HepG2 (cell line): ENCODE measurements around the gene CEBPB. TPM values are rescaled to one million over a fixed set of nuclear protein-coding genes. Genes with fewer than 3 reads are reported as not detected.

Experiments used
- CREB1 ChIP-seq, 2 experiments: fragments of 450-650 bp in 1 of 2; IDR thresholded peaks; 2 replicates each; pipeline ENCODE4 v1.6.1; 2016 to 2017; ENCODE audit warnings: control low read depth in 1 of 2, mild to moderate bottlenecking in 1 of 2, missing compliant biosample characterization in 1 of 2, missing genetic modification characterization in 1 of 2
- DNMT3B ChIP-seq: conservative IDR thresholded peaks from 2 replicates; pipeline ENCODE4 v1.6.1; 2016; ENCODE audit warnings: missing biosample characterization, control low read depth
- EEA1 ChIP-seq: sonication (generic); formaldehyde crosslinking; IDR thresholded peaks from 2 replicates; pipeline ENCODE4 v1.5.1; 2020; ENCODE audit warnings: mild to moderate bottlenecking, missing genetic modification reagents, borderline replicate concordance
- NR1H2 ChIP-seq: sonication (generic); formaldehyde crosslinking; IDR thresholded peaks from 2 replicates; pipeline ENCODE4 v1.8.1; 2022; ENCODE audit warnings: low read depth, missing genetic modification reagents, borderline replicate concordance
- RAD21 ChIP-seq: fragments of 450-650 bp; formaldehyde crosslinking; IDR thresholded peaks from 2 replicates; pipeline ENCODE4 v1.5.0; 2020; ENCODE audit warnings: mild to moderate bottlenecking
- SMAD9 ChIP-seq: sonication (generic); formaldehyde crosslinking; IDR thresholded peaks from 2 replicates; pipeline ENCODE4 v1.5.1; 2020; ENCODE audit warnings: mild to moderate bottlenecking, missing genetic modification reagents
- SOX5 ChIP-seq: IDR thresholded peaks from 2 replicates; pipeline ENCODE4 v1.6.1; 2016; ENCODE audit warnings: borderline replicate concordance
- SP140L ChIP-seq: sonication (generic); formaldehyde crosslinking; IDR thresholded peaks from 2 replicates; pipeline ENCODE4 v1.4.0; 2020; ENCODE audit warnings: missing genetic modification reagents, borderline replicate concordance
- TCF12 ChIP-seq, 2 experiments: fragments of 450-650 bp in 1 of 2; sonication (generic) in 1 of 2; formaldehyde crosslinking in 1 of 2; IDR thresholded peaks; 2 replicates each; pipeline versions ENCODE4 v1.6.1 to v1.8.0; 2017 to 2022; ENCODE audit warnings: antibody characterized with exemption in 1 of 2, mild to moderate bottlenecking in 1 of 2, missing genetic modification reagents in 1 of 2, moderate library complexity in 1 of 2
- ZBTB1 ChIP-seq: sonication (generic); formaldehyde crosslinking; IDR thresholded peaks from 2 replicates; pipeline ENCODE4 v1.4.0; 2020; ENCODE audit warnings: missing genetic modification reagents, borderline replicate concordance
- ZBTB20 ChIP-seq: sonication (generic); formaldehyde crosslinking; IDR thresholded peaks from 2 replicates; pipeline ENCODE4 v1.8.1; 2023; ENCODE audit warnings: missing genetic modification reagents, low read depth, mild to moderate bottlenecking, borderline replicate concordance
- ZC3H4 ChIP-seq: sonication (generic); formaldehyde crosslinking; IDR thresholded peaks from 2 replicates; pipeline ENCODE4 v1.4.0; 2020; ENCODE audit warnings: missing genetic modification reagents, borderline replicate concordance
- ZFYVE20 ChIP-seq: sonication (generic); formaldehyde crosslinking; IDR thresholded peaks from 2 replicates; pipeline ENCODE4 v1.8.0; 2023; ENCODE audit warnings: low read depth, mild to moderate bottlenecking, moderate library complexity, missing genetic modification reagents, borderline replicate concordance
- ZMAT3 ChIP-seq: sonication (generic); formaldehyde crosslinking; conservative IDR thresholded peaks from 2 replicates; pipeline ENCODE4 v1.7.0; 2021; ENCODE audit warnings: missing genetic modification reagents
- ZNF138 ChIP-seq: sonication (generic); formaldehyde crosslinking; IDR thresholded peaks from 2 replicates; pipeline ENCODE4 v1.5.0; 2020; ENCODE audit warnings: mild to moderate bottlenecking, low read depth, missing genetic modification reagents
- ZNF207 ChIP-seq: fragments of 450-650 bp; IDR thresholded peaks from 2 replicates; pipeline ENCODE4 v1.6.1; 2016; ENCODE audit warnings: antibody characterized with exemption, borderline replicate concordance
- ZNF317 ChIP-seq: sonication (generic); formaldehyde crosslinking; IDR thresholded peaks from 2 replicates; pipeline ENCODE4 v1.5.0; 2020; ENCODE audit warnings: mild to moderate bottlenecking, missing genetic modification reagents
- ZNF431 ChIP-seq: sonication (generic); formaldehyde crosslinking; IDR thresholded peaks from 2 replicates; pipeline ENCODE4 v1.9.0; 2022; ENCODE audit warnings: missing genetic modification reagents, low read depth, mild to moderate bottlenecking, borderline replicate concordance
- ZNF709 ChIP-seq: sonication (generic); formaldehyde crosslinking; IDR thresholded peaks from 2 replicates; pipeline ENCODE4 v1.5.0; 2020; ENCODE audit warnings: mild to moderate bottlenecking, missing genetic modification reagents
- ZNF761 ChIP-seq: sonication (generic); formaldehyde crosslinking; conservative IDR thresholded peaks from 2 replicates; pipeline ENCODE4 v1.4.0; 2020; ENCODE audit warnings: mild to moderate bottlenecking, missing genetic modification reagents
- polyA plus RNA-seq, 8 experiments: library from polyadenylated mRNA; depleted of rRNA in 3 of 8; stranded (reverse) in 7 of 8; unstranded in 1 of 8; fragments of >200 nt; fragmentation: Illumina TruSeq in 4 of 8; extraction: Trizol in 4 of 8; gene quantifications; 2 replicates each; pipeline versions ENCODE4 v1.2.1 to v1.2.3, GENCODE V29; 2011 to 2016; ENCODE audit warnings: low read depth in 4 of 8, missing spikeins in 1 of 8, mixed read lengths in 1 of 8; ENCODE audit not compliant: insufficient read depth in 1 of 8
- total RNA-seq, 5 experiments: library from RNA; depleted of rRNA; stranded (reverse); fragments of >200 nt; fragmentation: Illumina TruSeq; extraction: Trizol; gene quantifications; 2 replicates each; pipeline ENCODE4 v1.2.3, GENCODE V29; 2016; ENCODE audit warnings: low read depth in 1 of 5
- TF ChIP-seq, protein P1 (sequence below): sonication (generic); formaldehyde crosslinking; IDR thresholded peaks from 2 replicates; pipeline ENCODE4 v1.5.1; 2020; ENCODE audit warnings: mild to moderate bottlenecking, missing genetic modification reagents, moderate library complexity
- TF ChIP-seq, protein P2 (sequence below): sonication (generic); formaldehyde crosslinking; IDR thresholded peaks from 2 replicates; pipeline ENCODE4 v1.8.1; 2023; ENCODE audit warnings: mild to moderate bottlenecking, missing genetic modification reagents, borderline replicate concordance
- TF ChIP-seq, protein P3 (sequence below): sonication (generic); formaldehyde crosslinking; conservative IDR thresholded peaks from 2 replicates; pipeline ENCODE4 v1.4.0; 2020; ENCODE audit warnings: mild to moderate bottlenecking, missing genetic modification reagents, moderate library complexity

Gene CEBPB
- total and polyA plus RNA-seq, 2 of the 13 experiments (the other 11 are each of a cell fraction or from before 2014, with no cell fraction given): 18.5 to 28.2 TPM

DNA sequence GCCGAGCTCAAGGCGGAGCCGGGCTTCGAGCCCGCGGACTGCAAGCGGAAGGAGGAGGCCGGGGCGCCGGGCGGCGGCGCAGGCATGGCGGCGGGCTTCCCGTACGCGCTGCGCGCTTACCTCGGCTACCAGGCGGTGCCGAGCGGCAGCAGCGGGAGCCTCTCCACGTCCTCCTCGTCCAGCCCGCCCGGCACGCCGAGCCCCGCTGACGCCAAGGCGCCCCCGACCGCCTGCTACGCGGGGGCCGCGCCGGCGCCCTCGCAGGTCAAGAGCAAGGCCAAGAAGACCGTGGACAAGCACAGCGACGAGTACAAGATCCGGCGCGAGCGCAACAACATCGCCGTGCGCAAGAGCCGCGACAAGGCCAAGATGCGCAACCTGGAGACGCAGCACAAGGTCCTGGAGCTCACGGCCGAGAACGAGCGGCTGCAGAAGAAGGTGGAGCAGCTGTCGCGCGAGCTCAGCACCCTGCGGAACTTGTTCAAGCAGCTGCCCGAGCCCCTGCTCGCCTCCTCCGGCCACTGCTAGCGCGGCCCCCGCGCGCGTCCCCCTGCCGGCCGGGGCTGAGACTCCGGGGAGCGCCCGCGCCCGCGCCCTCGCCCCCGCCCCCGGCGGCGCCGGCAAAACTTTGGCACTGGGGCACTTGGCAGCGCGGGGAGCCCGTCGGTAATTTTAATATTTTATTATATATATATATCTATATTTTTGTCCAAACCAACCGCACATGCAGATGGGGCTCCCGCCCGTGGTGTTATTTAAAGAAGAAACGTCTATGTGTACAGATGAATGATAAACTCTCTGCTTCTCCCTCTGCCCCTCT is 1.1 kb downstream of the CEBPB start (continued):
- TF ChIP-seq ZC3H4 (CRISPR knock-in tag) (peak; percentile 90; the same call in 1 of the 2 replicates), RAD21 (CRISPR knock-in tag) (peak; percentile 48), ZNF761 (CRISPR knock-in tag) (no peak), ZMAT3 (CRISPR knock-in tag) (0 out of 2 replicates have a peak, but pooled peaks have one; percentile 71), ZBTB20 (peak; percentile 47; the same call in 1 of the 2 replicates), ZBTB1 (CRISPR knock-in tag) (no peak), CREB1 (IDR thresholded peaks at IDR 0.05) (no peak), CREB1 (CRISPR knock-in tag; IDR thresholded peaks at IDR 0.05) (no peak), DNMT3B (CRISPR knock-in tag) (no peak), TCF12 (IDR thresholded peaks at IDR 0.05) (no peak), TCF12 (CRISPR knock-in tag; IDR thresholded peaks at IDR 0.05) (no peak), ZNF207 (no peak), SOX5 (CRISPR knock-in tag) (no peak), ZNF138 (CRISPR knock-in tag) (peak; percentile 98), ZFYVE20 (no peak; the same call in none of the 2 replicates), EEA1 (CRISPR knock-in tag) (peak; percentile 31; the same call in 1 of the 2 replicates), ZNF317 (CRISPR knock-in tag) (no peak), NR1H2 (peak; percentile 86; the same call in 1 of the 2 replicates), SMAD9 (CRISPR knock-in tag) (no peak), ZNF709 (CRISPR knock-in tag) (no peak; the same call in 1 of the 2 replicates), SP140L (no peak), ZNF431 (no peak; the same call in 1 of the 2 replicates)
- TF ChIP-seq, protein P1, sequence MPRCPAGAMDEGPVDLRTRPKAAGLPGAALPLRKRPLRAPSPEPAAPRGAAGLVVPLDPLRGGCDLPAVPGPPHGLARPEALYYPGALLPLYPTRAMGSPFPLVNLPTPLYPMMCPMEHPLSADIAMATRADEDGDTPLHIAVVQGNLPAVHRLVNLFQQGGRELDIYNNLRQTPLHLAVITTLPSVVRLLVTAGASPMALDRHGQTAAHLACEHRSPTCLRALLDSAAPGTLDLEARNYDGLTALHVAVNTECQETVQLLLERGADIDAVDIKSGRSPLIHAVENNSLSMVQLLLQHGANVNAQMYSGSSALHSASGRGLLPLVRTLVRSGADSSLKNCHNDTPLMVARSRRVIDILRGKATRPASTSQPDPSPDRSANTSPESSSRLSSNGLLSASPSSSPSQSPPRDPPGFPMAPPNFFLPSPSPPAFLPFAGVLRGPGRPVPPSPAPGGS (CRISPR knock-in tag): no peak; the same call in 1 of the 2 replicates
- TF ChIP-seq, protein P2, sequence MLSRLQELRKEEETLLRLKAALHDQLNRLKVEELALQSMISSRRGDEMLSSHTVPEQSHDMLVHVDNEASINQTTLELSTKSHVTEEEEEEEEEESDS (CRISPR knock-in tag): no peak
- TF ChIP-seq, protein P3, sequence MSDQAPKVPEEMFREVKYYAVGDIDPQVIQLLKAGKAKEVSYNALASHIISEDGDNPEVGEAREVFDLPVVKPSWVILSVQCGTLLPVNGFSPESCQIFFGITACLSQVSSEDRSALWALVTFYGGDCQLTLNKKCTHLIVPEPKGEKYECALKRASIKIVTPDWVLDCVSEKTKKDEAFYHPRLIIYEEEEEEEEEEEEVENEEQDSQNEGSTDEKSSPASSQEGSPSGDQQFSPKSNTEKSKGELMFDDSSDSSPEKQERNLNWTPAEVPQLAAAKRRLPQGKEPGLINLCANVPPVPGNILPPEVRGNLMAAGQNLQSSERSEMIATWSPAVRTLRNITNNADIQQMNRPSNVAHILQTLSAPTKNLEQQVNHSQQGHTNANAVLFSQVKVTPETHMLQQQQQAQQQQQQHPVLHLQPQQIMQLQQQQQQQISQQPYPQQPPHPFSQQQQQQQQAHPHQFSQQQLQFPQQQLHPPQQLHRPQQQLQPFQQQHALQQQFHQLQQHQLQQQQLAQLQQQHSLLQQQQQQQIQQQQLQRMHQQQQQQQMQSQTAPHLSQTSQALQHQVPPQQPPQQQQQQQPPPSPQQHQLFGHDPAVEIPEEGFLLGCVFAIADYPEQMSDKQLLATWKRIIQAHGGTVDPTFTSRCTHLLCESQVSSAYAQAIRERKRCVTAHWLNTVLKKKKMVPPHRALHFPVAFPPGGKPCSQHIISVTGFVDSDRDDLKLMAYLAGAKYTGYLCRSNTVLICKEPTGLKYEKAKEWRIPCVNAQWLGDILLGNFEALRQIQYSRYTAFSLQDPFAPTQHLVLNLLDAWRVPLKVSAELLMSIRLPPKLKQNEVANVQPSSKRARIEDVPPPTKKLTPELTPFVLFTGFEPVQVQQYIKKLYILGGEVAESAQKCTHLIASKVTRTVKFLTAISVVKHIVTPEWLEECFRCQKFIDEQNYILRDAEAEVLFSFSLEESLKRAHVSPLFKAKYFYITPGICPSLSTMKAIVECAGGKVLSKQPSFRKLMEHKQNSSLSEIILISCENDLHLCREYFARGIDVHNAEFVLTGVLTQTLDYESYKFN (CRISPR knock-in tag): no peak
